Fibroblast of skin of left biceps (primary cell): ENCODE data around the gene DISP1.

Experiments used
- DNase-seq, 2 experiments: peaks; one replicate each; pipeline ENCODE4 v3.0.0-alpha.2; 2013; ENCODE audit warnings: low read depth in 2 of 2

DISP1 gene, protein sequence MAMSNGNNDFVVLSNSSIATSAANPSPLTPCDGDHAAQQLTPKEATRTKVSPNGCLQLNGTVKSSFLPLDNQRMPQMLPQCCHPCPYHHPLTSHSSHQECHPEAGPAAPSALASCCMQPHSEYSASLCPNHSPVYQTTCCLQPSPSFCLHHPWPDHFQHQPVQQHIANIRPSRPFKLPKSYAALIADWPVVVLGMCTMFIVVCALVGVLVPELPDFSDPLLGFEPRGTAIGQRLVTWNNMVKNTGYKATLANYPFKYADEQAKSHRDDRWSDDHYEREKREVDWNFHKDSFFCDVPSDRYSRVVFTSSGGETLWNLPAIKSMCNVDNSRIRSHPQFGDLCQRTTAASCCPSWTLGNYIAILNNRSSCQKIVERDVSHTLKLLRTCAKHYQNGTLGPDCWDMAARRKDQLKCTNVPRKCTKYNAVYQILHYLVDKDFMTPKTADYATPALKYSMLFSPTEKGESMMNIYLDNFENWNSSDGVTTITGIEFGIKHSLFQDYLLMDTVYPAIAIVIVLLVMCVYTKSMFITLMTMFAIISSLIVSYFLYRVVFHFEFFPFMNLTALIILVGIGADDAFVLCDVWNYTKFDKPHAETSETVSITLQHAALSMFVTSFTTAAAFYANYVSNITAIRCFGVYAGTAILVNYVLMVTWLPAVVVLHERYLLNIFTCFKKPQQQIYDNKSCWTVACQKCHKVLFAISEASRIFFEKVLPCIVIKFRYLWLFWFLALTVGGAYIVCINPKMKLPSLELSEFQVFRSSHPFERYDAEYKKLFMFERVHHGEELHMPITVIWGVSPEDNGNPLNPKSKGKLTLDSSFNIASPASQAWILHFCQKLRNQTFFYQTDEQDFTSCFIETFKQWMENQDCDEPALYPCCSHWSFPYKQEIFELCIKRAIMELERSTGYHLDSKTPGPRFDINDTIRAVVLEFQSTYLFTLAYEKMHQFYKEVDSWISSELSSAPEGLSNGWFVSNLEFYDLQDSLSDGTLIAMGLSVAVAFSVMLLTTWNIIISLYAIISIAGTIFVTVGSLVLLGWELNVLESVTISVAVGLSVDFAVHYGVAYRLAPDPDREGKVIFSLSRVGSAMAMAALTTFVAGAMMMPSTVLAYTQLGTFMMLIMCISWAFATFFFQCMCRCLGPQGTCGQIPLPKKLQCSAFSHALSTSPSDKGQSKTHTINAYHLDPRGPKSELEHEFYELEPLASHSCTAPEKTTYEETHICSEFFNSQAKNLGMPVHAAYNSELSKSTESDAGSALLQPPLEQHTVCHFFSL (N-terminal part only)

DNA sequence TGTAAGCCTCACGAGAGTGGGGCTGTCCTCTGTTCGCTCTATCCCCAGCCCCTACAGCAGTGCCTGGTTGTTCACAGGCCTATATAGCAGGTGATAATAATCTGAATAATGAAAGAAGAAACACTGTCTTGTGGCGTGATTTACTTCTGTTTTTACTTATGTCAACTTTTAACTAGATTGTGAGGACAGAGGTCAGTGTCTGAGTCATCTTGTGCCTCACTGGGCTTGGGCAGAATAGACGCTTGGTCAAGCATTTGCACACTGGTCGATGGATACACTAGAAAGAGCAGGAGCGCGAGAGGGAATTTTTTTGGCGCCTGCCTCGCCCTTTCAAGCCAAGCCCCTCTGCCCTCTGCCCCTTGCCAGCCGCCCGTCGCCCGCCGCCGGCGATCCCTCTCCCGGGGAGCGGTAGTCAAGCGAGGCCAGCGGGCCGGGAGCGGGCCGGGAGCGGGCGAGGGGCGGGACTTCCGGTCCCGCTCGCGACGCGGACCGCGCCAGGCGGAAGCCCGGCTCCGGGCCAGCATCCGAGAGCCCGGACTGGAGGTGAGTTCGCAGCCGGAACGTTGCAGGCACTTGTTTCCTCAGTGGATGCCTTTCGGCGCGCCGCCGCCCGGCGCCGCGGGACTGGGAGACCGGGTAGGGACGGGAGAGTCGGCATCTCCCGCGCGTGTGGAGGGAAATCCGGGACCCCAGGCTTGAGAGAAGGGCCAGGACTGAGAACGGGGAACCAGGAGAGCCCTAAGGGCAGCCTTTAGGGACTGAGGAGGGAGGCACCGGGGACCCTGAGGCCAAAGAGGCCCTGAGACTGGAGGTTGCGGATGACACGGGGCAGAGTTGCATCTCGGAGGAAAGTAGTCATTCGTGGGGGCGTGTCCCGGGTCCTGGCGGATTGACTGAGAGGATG, at the start of gene DISP1:
Gene DISP1 (plus strand): TSS at position 504 of the 904 bp plus-strand sequence. CDS start 127,785 bp downstream, outside the sequence.
- peak; percentile 41 to 43 for DNase-seq

DNA sequence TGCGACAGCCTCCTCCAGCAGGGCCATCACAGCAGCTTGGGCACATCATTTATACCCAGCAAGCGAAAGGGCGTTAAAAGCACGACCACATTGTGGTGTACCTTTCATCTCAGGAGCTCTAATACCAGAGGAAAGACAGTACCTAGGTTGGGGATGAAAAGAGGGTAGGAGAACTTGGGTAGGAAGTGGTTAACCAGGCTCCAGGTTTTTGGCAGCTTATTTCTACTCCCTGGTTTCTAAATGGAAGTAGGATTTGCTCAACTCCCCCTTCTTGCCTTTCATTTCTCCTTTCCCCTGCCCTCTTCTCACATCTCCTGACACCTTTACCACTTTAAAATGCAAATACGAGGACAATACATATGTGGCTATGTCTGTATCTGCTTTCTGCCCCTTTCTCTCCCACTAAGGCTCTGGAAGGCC, 47.7 kb upstream of the DISP1 start:
- DNase-seq: no peak

DNA sequence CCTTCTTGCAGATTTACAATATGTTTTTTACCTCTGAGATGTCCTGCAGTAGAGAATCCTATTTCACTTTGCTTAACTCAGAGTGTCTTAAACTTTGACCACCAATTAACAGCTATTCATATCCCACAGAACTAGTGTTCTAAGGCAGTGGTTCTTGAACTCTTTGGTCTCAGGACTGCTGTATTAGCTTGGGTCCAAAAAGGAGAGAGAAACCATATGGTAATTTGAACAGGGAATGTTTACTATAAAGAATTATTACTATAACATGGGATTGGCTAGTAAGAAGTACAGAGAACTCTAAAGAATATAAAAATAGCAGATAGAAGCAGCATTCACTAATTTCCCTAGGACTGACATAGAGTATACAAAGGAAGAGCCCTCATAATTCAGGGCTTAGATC, 46.2 kb upstream of the DISP1 start:
- no peak for DNase-seq

DNA sequence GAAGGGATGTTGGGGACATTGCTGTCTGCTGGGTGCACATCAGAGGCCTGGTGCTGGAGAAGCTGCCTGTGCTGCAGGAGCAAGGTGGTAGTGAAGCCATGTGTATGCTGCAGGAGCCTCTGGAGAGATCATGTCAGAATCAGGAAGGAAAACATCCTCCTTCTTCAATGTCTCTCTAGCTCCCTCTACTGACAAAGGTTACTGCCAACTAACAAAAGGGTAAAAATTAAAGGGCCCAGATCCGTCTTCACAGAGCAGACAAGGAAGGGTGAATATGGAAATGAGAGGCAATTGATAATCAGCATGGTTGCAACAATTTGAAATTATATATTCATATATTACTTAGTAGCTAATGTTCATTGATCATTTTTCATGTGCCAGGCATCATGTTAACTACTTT, 45.7 kb upstream of the DISP1 start:
- no peak for DNase-seq

DNA sequence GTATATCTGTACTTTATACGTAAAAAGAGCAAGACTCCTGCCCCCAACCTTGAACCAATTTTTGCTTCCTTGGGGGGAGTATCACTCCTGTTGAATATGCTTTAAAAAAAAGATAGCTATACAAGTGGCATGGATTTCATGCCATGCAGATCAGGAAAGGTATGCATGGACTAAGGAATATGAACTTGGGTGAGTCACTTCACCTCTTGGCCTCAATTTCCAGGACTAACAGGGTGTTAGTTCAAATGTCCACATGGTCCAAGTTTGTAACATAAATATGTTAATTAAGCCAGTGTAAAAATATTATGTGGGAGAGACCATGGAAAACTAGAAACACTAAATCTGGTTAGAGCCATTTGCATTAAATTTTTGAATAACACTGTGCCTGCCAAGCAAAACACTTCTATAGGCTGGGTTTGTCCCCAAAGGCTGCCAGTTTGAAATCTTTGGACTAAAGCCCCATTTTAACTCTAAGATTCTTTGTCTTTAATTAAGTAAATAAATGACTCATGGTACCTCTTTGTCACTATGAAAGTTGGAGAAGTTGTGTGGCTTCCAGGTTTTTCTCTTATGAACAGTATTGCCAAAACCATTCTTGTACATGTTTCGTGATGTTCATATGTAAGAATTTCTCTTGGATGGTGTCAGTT, 44.7 kb upstream of the DISP1 start:
- DNase-seq: no peak

DNA sequence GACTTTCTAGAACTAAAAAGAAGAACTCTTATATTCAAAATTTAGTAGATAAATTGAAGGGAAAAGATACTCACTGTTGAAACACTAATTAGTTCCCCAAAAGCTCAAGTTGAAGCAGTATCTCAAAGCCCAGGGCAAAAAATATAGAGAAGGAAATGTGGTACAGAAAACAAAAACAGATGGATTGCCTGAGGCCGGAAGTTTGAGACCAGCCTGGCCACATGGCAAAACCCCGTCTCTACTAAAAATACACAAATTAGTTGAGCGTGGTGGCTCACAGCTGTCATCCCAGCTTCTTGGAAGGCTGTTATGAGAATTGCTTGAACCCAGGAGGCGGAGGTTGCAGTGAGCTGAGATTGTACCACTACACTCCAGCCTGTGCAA, 41.9 kb upstream of the DISP1 start:
- DNase-seq: no peak

DNA sequence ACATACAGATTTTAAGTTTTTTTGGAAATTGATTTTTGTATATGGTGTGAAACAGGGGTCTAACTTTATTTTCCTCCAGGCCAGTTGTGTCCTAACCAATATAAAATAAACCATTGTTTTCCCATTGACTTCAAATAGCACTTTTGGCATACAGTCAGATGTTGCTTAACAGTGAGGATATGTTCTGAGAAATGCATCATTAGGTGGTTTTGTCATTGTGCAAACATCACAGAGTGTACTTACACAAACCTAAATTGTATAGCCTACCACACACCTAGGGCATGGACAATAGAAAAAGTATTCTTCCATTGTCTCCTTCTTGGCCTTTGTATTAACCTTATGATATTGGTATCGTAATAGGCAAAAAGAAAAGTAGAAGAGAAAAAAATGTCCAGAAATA, 37.4 kb upstream of the DISP1 start:
- no peak for DNase-seq

DNA sequence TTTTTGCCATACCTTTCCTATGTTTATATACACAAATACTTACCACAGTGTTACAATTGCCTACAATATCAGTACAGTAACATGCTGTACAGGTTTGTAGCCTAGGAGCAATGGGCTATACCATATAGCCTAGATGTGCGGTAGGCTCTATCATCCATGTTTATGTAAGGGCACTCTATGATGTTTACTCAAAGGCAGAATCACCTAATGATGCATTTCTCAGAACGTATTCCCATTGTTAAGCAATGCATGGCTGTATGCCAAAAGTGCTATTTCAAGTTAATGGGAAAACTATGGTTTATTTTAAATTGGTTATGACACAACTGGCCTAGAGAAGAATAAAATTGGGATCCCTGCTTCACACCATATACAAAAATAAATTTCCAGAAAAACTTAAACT, 36.9 kb upstream of the DISP1 start:
- no peak for DNase-seq

DNA sequence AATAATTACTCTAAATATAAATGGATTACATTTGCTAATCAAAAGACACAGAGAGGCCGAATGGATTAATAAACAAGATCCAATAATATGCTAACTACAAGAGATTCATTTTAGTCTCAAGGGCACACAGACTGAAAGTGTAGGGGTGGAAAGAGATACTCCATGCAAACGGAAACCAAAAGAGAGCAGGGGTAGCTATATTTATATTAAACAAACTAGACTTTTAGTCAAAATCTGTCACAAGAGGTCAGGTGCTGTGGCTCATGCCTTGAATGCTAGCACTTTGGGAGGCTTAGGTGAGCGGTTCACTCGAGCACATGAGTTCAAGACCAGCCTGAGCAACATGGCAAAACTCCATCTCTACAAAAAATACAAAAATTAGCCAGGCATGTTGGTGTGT, 33.6 kb upstream of the DISP1 start:
- no peak for DNase-seq

DNA sequence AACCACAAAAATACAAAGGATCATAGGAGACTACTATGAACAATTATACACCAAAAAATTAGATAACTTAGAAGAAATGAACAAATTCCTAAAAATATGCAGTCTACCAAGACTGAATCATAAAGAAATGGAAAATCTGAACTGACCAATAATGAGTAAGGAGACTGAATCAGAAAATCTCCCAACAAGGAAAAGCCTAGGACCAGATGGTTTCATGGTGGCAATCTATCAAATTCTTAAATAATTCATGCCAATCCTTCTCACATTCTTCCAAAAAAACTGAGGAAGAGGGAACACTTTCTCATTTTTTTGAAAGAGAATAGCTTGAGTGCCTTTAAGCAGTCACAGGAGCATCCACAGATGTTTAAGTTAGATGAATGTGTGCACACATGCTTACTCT, 31.8 kb upstream of the DISP1 start:
- no peak for DNase-seq

DNA sequence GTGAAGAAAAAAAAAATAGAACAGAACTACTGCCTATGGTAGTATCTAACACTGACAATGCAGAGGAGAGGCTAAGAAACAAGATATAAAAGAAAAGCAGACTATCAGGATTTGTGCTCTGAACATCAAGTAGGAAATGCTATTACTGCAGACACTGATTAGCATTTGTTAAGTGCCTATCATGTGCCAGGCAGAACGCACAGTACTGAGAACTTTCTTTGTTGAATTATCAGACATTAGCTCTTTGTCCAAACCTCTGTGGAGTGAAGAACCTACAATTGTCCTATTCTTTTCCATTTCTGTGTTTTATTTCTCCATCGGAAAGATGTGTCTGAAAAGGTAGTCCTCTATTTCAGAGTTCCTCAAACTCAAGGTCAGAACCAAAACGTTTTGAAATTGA, 30.5 kb upstream of the DISP1 start:
- DNase-seq: no peak

DNA sequence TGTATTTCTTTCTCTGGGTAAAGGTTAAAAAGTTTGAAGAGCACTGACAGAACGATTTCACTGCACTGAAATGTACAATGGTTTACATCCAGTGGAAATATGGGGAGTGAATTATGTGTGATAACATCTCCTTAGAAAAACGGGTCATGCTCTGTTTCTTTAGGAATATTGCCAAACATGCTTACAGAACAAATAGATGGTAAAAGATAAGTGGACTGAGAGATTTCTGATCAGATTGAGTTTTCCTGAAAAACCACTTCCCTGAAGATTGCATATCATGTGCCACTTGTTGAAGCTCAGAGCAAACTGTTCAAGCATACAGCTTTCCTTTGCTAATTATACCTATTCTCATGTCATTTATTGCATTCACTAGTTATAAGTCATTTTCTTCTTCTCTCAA, 29.9 kb upstream of the DISP1 start:
- DNase-seq: no peak

DNA sequence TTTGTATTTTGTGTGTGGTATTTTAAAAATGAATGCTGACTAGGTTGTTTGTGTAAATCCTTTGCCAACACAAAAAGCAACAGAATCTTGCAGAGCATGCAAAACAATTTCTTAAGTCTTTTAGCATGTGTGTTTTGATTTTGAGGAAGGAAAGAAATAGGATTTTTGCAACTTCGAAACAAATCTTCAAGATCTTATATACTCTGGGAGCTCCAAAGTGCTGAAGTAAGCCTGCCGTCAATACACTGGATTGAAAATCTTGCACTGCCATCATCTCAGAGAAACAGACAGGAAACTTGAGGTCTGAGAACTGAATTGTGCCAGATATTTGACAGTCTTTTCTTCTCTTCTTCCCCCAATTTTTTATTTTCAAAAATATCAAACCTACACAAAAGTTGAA, 29.3 kb upstream of the DISP1 start:
- DNase-seq: no peak

DNA sequence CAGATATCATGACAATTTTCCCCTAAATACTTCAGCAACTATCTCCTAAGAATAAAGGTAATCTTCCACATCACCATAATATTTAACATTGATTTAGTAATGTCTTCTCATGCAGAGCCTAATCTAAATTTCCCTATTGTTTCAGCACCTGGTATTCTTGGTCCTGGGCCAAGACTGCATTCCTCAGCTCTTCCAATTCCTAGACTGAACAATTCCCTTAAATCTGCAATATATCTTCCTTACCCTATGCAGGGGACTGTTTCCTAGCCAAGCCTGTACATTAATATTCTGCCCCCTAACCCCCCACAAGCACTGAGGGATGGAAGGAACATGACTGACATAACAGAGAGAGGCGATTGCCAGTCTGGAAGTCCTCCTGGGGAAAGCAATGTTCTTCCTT, 28.7 kb upstream of the DISP1 start:
- peak in 1 of 2 experiments; percentile 16 for DNase-seq

DNA sequence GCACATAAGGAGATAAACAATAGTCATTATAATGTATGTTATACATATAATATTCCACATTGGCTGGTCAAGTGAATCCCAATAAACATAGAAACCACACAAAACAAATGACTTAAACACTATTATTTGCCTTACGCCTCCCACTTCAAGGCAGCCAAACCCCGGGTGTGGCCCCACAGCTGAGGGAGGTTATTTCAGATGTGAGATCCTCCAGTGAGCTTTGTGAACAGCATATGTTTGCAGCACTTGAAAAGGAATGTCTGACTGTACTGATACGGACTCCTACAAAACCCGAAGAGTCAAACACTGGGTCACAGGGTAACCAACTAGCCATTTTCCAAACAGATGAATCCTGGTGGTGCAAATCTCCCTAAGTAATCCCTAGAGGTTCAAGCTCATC, 27.1 kb upstream of the DISP1 start:
- no peak for DNase-seq

DNA sequence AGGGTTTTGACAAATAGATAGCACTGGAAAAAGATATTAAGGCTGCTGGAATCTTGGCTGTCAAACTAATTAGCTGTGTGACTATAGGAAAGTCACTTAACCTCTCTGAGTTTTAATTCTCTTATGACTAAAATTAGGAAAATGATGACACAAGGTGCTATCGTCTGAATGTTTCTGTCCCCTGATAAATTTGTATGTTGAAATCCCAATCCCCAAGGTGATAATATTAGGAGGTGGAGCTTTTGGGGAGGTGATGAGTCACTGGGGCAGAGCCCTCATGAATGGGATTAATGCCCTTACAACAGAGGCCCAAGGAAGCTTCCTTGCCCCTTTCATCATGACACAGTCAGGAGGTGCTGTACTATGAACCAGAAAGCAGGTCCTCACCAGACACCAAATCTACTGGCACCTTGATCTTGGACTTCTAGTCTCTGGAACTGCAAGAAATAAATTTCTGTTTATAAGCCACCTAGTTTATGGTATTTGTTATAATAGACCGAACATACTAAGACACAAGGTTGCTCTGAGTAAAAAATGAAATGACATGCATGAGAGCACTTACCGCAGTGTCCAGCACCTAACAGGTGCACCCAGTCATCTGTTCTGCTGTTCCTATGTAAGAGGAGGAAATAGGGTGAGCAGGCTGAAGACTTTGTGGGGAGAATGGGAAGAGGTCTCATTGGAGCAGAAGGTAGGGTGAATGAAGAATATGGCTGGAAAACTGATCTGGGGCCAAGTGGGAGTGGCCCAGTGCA, 26.3 kb upstream of the DISP1 start:
- no peak for DNase-seq

DNA sequence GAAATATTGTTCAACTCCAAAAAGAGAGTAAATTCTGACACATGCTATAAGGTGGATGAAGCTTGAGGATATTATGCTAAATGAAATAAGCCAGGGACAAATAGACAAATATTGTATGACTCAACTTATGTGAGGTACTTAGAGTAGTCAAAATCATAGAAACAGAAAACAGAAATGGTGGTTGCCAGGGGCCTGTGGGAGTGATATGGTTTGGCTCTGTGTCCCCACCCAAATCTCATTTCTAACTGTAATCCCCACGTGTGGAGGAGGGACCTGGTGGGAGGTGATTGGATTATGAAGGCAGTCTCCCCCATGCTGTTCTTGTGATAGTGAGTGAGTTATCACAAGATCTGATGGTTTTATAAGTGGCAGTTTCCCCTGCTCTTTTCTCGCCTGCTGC, 24.7 kb upstream of the DISP1 start:
- DNase-seq: no peak

DNA sequence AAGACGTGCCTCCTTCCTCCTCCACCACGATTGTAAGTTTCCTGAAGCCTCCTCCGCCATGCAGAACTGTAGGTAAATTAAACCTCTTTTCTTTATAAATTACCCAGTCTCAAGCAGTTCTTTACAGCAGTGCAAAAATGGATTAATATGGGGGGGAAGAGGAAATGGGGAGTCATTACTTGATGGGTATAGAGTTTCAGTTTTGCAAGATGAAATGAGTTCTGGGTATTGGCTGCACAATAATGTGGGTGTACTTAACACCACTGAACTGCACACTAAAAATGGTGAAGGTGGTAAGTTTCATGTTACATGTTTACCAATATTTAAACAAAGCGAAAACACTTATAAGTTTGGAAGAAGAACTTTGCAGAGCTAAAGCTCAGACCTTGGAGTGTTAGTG, 24.3 kb upstream of the DISP1 start:
- DNase-seq: no peak

DNA sequence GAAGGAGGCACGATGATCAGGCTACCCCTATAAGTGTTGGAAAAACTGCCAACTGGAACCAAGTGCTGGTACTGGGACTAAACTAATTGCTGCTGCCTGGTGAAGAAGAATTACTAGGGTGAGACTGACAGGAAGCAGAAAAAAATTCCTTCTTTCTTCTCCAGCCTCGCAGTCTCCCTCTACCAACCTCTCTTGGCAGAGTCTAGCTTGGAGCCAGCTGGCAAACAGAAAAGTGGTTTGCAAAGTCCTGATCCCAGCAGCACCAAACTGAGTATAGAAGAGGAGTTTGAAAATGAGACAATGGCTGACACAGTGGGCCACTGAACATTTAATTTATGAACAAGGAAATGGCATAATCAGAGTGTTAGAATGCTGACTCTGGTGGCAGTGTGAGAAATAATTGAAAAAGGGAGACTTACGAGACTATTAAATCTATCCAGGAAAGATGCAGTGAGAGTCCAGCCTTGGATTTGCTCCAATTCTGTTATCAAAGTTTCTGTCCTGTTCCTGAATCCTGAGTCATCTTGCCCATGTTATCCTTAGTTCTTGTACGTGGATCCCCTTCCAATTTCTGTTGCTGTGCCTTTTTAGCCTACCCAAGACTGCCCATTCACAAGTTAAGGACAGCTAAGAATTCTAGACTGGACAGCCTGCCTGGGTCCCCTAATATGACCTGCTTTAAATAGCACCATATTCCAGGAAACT, 23.7 kb upstream of the DISP1 start:
- DNase-seq: no peak
